Measurements from ENCODE around the gene RESF1. TPM values are rescaled to one million over a fixed set of nuclear protein-coding genes. Genes with fewer than 3 reads are reported as not detected.

Gene RESF1
- total RNA-seq, 1 experiment from 2014 or later: 172 TPM

DNA sequence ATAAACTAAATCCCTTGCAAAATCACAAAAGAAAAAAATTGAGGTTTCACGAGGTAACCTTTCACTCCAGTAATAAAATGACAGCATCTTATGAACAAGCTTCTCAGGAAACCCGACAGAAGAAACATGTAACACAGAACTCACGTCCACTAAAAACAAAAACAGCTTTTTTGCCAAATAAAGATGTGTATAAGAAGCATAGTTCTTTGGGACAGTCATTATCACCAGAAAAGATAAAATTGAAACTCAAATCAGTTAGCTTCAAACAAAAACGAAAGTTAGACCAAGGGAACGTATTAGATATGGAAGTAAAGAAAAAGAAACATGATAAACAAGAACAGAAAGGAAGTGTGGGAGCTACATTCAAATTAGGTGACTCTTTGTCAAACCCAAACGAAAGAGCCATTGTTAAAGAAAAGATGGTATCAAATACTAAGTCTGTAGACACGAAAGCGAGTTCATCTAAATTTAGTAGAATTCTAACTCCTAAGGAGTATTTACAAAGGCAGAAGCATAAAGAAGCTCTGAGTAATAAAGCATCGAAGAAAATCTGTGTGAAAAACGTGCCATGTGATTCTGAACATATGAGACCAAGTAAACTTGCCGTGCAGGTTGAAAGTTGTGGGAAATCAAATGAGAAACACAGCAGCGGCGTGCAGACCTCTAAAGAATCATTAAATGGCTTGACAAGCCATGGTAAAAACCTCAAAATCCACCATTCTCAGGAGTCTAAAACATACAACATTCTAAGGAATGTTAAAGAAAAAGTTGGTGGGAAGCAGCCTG, 25.8 kb downstream of the RESF1 start:
- Histone ChIP-seq H3K79me1 (ENCODE audit: insufficient read depth, low read depth, low read length, poor library complexity, severe bottlenecking) (peaks cover 2% of the 10 kb centered on the region), H3K79me2 (ENCODE audit: insufficient read depth, low read length) (no peaks in the 10 kb centered on the region; the same call in 1 of the 2 replicates), H3K18ac (ENCODE audit: insufficient read length, low read depth, low read length) (no peak overlapping the region), H2BK15ac (ENCODE audit: low read depth, low read length) (no peak overlapping the region), H3K14ac (ENCODE audit: insufficient read depth, low read length) (no peak overlapping the region), H3K56ac (ENCODE audit: insufficient read length, low read depth, low read length) (no peak overlapping the region), H4K5ac (ENCODE audit: insufficient read length, low read depth, low read length) (no peak overlapping the region), H2BK12ac (ENCODE audit: insufficient read length, low read depth, low read length) (no peak overlapping the region), H3K4me1 (ENCODE audit: insufficient read depth, low read length) (peaks cover 4% of the 10 kb centered on the region; the same call in 1 of the 2 replicates), H2AFZ (ENCODE audit: low read length) (no peak overlapping the region), H2BK5ac (ENCODE audit: insufficient read length, low read length) (no peak overlapping the region), H3K23me2 (ENCODE audit: insufficient read length, low read depth, low read length, poor library complexity, severe bottlenecking) (no peaks in the 10 kb centered on the region), H4K20me1 (ENCODE audit: control insufficient read depth, insufficient read depth, insufficient read length) (no peaks in the 10 kb centered on the region), H3K27ac (ENCODE audit: insufficient read length, low read depth, low read length) (no peak overlapping the region), H3K4me2 (ENCODE audit: insufficient read depth, insufficient read length, low read length) (no peak overlapping the region), H4K91ac (ENCODE audit: insufficient read length, low read depth, low read length) (no peak overlapping the region), H3K9ac (ENCODE audit: extremely low read depth, insufficient read length, low read length) (no peak overlapping the region), H3K23ac (ENCODE audit: insufficient read length, low read depth, low read length) (no peak overlapping the region), H3T11ph (ENCODE audit: low read length) (no peak overlapping the region), H2AK5ac (ENCODE audit: insufficient read length, low read length) (no peak overlapping the region), H4K8ac (replicated peaks; ENCODE audit: insufficient read length, low read depth, low read length) (no peak overlapping the region), H3K4ac (ENCODE audit: low read depth, low read length) (no peak overlapping the region), H3K9me3 (ENCODE audit: control insufficient read depth, low read depth, low read length) (peaks cover 44% of the 10 kb centered on the region), H2BK120ac (ENCODE audit: low read depth, low read length, poor library complexity, severe bottlenecking) (no peak overlapping the region), H3K27me3 (ENCODE audit: insufficient read depth, low read length) (no peaks in the 10 kb centered on the region), H2BK20ac (ENCODE audit: low read depth, low read length, poor library complexity, severe bottlenecking) (no peak overlapping the region)
- peaks cover 28% of the 10 kb centered on the region in 2 experiments for H3K4me1 Mint-ChIP-seq
- no peak overlapping the region for H3K27ac Mint-ChIP-seq
- H3K4me3 Mint-ChIP-seq: no peak overlapping the region
- peaks cover 60 to 69% of the 10 kb centered on the region in 2 experiments for H3K9me3 Mint-ChIP-seq
- no peaks in the 10 kb centered on the region; the same call in 1 of the 2 replicates for H3K27me3 Mint-ChIP-seq (ENCODE audit: low read depth)
- H3K36me3 Mint-ChIP-seq (ENCODE audit: insufficient read depth in 1 of 3, low read depth in 3 of 3): peaks cover 90 to 99% (median 97%) of the 10 kb centered on the region in 3 experiments
- TF ChIP-seq, protein P1, sequence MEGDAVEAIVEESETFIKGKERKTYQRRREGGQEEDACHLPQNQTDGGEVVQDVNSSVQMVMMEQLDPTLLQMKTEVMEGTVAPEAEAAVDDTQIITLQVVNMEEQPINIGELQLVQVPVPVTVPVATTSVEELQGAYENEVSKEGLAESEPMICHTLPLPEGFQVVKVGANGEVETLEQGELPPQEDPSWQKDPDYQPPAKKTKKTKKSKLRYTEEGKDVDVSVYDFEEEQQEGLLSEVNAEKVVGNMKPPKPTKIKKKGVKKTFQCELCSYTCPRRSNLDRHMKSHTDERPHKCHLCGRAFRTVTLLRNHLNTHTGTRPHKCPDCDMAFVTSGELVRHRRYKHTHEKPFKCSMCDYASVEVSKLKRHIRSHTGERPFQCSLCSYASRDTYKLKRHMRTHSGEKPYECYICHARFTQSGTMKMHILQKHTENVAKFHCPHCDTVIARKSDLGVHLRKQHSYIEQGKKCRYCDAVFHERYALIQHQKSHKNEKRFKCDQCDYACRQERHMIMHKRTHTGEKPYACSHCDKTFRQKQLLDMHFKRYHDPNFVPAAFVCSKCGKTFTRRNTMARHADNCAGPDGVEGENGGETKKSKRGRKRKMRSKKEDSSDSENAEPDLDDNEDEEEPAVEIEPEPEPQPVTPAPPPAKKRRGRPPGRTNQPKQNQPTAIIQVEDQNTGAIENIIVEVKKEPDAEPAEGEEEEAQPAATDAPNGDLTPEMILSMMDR (conservative IDR thresholded peaks at IDR 0.05): no peak
- DNase-seq: no peak
- WGBS (ENCODE audit: extremely low coverage, insufficient read length, low lambda C conversion rate): no CpG with 5 or more reads among the region's 13 CpGs
